ENCODE results near the gene MCRIP1. TPM values are rescaled to one million over a fixed set of nuclear protein-coding genes. Genes with fewer than 3 reads are reported as not detected.
A peak's percentile ranks its signal among the peaks of the same experiment; 100 is the strongest.

MCRIP1 gene
- total and polyA plus RNA-seq, 2 of the 13 experiments (the other 11 are each of a cell fraction or from before 2014, with no cell fraction given): 79.7 to 84.9 TPM

DNA sequence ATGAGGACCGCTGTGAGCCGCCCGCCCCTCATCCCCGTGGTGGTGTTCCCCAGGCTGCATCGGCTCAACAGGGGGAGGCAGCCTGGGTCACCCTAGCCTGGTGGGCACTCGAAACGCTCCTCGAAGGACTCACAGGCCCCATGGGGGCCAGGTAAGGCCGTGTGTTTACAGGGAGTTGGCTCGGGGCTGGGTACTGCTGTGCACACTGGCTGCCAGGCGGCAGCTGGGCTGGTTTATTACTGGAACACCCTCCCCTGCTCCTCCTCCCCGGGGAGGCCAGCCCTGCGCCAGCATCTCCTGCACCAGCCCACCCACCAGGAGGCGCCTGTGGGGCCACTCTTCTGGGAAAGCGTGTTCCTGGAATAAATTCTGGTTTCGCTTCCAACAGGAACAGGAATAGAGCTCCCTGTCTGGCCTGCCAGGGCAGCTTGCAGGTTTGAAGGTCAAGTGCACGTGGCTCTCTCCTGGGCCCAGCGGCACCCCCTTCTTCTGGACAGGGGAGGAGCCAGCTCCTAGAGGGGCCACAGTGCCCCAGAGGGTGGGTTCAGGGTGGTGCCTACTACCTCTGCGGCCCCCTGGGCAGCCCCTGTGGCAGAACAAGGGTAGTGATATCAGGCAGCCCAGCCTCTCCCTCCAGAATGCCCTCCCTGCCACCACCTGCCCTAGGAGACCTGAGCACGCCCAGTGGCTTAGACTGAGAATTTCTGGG, 11.3 kb downstream of the MCRIP1 start (continued):
- TF ChIP-seq ZNF713 (CRISPR knock-in tag; IDR thresholded peaks at IDR 0.05) (no peak), NONO (IDR thresholded peaks at IDR 0.05) (no peak), NONO (CRISPR knock-in tag; conservative IDR thresholded peaks at IDR 0.05) (no peak; the same call in 1 of the 2 replicates), NFRKB (IDR thresholded peaks at IDR 0.05) (no peak), ZNF850 (CRISPR knock-in tag; conservative IDR thresholded peaks at IDR 0.05) (no peak), KAT2B (IDR thresholded peaks at IDR 0.05; ENCODE audit: borderline replicate concordance, low read depth, low read length) (no peak), KLF16 (CRISPR knock-in tag; IDR thresholded peaks at IDR 0.05) (peak in 1 of 2 experiments; percentile 46; a peak in 1 of 4 replicates), ZXDC (CRISPR knock-in tag; IDR thresholded peaks at IDR 0.05) (no peak), AGO1 (IDR thresholded peaks at IDR 0.05; ENCODE audit: low read depth, low read length, poor library complexity, severe bottlenecking) (peak; percentile 62), HNF4G (IDR thresholded peaks at IDR 0.05; ENCODE audit: borderline replicate concordance, low read depth, low read length) (peak; percentile 18; the same call in 1 of the 2 replicates), HNF4G (CRISPR knock-in tag; IDR thresholded peaks at IDR 0.05; ENCODE audit: borderline replicate concordance, low read depth) (no peak), ZNF775 (CRISPR knock-in tag; IDR thresholded peaks at IDR 0.05; ENCODE audit: borderline replicate concordance) (no peak), ZNF546 (CRISPR knock-in tag; conservative IDR thresholded peaks at IDR 0.05) (no peak), ZNF644 (CRISPR knock-in tag; IDR thresholded peaks at IDR 0.05; ENCODE audit: low read depth) (no peak), MBD4 (IDR thresholded peaks at IDR 0.05; ENCODE audit: borderline replicate concordance, low read length) (no peak), SUZ12 (IDR thresholded peaks at IDR 0.05; ENCODE audit: low read depth, low read length) (no peak), TOE1 (CRISPR knock-in tag; IDR thresholded peaks at IDR 0.05) (no peak), MEIS2 (CRISPR knock-in tag; IDR thresholded peaks at IDR 0.05) (0 out of 2 replicates have a peak, but pooled peaks have one; percentile 20), SAFB2 (CRISPR knock-in tag; IDR thresholded peaks at IDR 0.05; ENCODE audit: borderline replicate concordance, low read depth) (no peak; the same call in 1 of the 2 replicates), PRMT3 (CRISPR knock-in tag; IDR thresholded peaks at IDR 0.05; ENCODE audit: borderline replicate concordance, low read depth) (no peak), PBX3 (CRISPR knock-in tag; IDR thresholded peaks at IDR 0.05; ENCODE audit: borderline replicate concordance) (no peak), ZNF563 (CRISPR knock-in tag; IDR thresholded peaks at IDR 0.05) (0 out of 2 replicates have a peak, but pooled peaks have one; percentile 9), PHF21A (CRISPR knock-in tag; IDR thresholded peaks at IDR 0.05) (peak; percentile 53; the same call in 1 of the 2 replicates), ZNF614 (CRISPR knock-in tag; IDR thresholded peaks at IDR 0.05; ENCODE audit: borderline replicate concordance) (peak; percentile 64; the same call in 1 of the 2 replicates)
- TF ChIP-seq, protein P1, sequence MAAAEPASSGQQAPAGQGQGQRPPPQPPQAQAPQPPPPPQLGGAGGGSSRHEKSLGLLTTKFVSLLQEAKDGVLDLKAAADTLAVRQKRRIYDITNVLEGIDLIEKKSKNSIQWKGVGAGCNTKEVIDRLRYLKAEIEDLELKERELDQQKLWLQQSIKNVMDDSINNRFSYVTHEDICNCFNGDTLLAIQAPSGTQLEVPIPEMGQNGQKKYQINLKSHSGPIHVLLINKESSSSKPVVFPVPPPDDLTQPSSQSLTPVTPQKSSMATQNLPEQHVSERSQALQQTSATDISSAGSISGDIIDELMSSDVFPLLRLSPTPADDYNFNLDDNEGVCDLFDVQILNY (CRISPR knock-in tag; conservative IDR thresholded peaks at IDR 0.05): no peak
- TF ChIP-seq, protein P2, sequence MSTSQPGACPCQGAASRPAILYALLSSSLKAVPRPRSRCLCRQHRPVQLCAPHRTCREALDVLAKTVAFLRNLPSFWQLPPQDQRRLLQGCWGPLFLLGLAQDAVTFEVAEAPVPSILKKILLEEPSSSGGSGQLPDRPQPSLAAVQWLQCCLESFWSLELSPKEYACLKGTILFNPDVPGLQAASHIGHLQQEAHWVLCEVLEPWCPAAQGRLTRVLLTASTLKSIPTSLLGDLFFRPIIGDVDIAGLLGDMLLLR (CRISPR knock-in tag; IDR thresholded peaks at IDR 0.05): 0 out of 2 replicates have a peak, but pooled peaks have one; percentile 35
